Transverse colon (tissue), 4 donors: ENCODE measurements around the gene LMTK2.

Experiments
- EP300 ChIP-seq: sonication (generic); formaldehyde crosslinking; IDR thresholded peaks from one replicate; pipeline ENCODE4 v1.6.1; 2017; ENCODE audit warnings: antibody characterized with exemption, low read depth
- POLR2A ChIP-seq: fragments of 450-650 bp; IDR thresholded peaks from one replicate; pipeline ENCODE4 v1.6.1; 2016; ENCODE audit warnings: antibody characterized with exemption, mild to moderate bottlenecking, moderate library complexity
- POLR2AphosphoS5 ChIP-seq, 3 donors: sonication (generic); formaldehyde crosslinking; IDR thresholded peaks; one replicate each; pipeline ENCODE4 v1.6.1; 2016; ENCODE audit warnings: antibody characterized with exemption in 3 of 3
- TF ChIP-seq, protein P1 (sequence below), 5 experiments: fragments of 200-600 bp in 3 of 5; fragments of 450-650 bp in 2 of 5; sonication (generic) in 3 of 5; IDR thresholded peaks; 1 replicate in 2 of 5; 2 replicates in 3 of 5; pipeline ENCODE4 v1.5.1; 2016 to 2017; ENCODE audit warnings: antibody characterized with exemption in 5 of 5, inconsistent platforms in 3 of 5, mild to moderate bottlenecking in 2 of 5, moderate library complexity in 1 of 5

DNA sequence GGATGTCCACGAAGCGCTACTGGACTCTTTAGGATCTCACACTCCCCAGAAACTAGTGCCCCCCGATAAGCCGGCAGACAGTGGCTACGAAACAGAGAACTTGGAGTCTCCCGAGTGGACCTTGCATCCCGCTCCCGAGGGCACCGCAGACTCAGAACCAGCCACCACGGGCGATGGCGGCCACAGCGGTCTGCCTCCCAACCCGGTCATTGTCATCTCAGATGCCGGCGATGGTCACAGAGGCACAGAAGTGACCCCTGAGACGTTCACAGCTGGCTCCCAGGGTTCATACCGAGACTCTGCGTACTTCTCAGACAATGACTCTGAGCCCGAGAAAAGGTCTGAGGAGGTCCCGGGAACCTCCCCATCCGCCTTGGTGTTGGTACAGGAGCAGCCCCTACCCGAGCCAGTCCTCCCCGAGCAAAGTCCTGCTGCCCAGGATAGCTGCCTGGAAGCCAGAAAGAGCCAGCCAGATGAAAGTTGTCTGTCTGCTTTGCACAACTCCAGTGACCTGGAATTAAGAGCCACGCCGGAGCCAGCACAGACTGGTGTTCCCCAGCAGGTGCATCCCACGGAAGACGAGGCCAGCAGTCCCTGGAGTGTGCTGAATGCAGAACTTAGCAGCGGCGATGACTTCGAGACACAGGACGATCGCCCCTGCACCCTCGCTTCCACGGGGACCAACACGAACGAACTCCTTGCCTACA lies 87.0 kb downstream of the LMTK2 start:
- TF ChIP-seq POLR2AphosphoS5 (IDR thresholded peaks at IDR 0.05) (no peak), POLR2A (no peak), EP300 (no peak)
- TF ChIP-seq, protein P1, sequence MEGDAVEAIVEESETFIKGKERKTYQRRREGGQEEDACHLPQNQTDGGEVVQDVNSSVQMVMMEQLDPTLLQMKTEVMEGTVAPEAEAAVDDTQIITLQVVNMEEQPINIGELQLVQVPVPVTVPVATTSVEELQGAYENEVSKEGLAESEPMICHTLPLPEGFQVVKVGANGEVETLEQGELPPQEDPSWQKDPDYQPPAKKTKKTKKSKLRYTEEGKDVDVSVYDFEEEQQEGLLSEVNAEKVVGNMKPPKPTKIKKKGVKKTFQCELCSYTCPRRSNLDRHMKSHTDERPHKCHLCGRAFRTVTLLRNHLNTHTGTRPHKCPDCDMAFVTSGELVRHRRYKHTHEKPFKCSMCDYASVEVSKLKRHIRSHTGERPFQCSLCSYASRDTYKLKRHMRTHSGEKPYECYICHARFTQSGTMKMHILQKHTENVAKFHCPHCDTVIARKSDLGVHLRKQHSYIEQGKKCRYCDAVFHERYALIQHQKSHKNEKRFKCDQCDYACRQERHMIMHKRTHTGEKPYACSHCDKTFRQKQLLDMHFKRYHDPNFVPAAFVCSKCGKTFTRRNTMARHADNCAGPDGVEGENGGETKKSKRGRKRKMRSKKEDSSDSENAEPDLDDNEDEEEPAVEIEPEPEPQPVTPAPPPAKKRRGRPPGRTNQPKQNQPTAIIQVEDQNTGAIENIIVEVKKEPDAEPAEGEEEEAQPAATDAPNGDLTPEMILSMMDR (IDR thresholded peaks at IDR 0.05): no peak
